ENCODE data around the gene CCDC47.

DNA sequence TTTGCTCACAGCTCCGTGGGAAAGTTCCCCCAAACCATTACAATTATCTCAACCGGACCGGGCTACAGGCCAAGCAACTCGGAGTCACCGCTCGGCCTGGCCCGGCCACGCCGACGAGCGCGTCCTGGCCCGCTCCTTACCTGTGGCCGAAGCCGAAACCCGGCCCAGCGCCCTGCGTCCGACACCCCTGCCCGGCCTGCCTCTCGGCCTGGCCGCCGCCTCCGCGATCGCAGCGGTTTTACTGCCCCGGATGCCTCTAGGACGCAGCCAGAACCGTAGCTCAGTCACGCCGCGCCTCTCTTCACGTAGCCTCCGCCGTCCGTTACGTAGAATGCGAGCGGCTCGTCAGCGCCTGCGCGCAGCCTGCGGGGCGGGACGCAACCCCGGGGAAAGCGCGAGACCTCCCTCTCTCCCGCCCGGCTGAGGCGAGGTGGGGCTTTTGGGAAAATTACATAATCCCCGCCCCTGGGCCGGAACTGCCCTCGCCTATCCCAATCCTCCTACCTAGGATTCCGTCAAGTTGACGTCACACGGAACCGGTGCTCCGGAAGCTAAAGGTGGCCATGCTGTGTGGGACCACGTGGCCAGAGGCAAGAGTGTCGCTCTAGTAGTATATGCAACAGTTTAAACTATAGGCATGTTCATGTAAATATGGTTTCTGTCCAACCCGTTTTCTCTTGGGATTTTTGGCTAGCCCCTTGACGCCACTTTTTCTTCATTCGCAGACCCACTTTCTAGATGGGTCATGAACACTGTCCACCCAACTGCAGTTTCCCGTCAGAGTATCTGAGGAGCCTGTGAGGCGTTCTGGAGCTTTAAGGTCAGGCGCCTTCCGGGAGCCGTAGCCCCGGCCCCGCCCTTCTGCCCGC lies at the start of gene CCDC47:
- TF ChIP-seq, protein P1, sequence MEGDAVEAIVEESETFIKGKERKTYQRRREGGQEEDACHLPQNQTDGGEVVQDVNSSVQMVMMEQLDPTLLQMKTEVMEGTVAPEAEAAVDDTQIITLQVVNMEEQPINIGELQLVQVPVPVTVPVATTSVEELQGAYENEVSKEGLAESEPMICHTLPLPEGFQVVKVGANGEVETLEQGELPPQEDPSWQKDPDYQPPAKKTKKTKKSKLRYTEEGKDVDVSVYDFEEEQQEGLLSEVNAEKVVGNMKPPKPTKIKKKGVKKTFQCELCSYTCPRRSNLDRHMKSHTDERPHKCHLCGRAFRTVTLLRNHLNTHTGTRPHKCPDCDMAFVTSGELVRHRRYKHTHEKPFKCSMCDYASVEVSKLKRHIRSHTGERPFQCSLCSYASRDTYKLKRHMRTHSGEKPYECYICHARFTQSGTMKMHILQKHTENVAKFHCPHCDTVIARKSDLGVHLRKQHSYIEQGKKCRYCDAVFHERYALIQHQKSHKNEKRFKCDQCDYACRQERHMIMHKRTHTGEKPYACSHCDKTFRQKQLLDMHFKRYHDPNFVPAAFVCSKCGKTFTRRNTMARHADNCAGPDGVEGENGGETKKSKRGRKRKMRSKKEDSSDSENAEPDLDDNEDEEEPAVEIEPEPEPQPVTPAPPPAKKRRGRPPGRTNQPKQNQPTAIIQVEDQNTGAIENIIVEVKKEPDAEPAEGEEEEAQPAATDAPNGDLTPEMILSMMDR (conservative IDR thresholded peaks at IDR 0.05): no peak
- TF ChIP-seq ZFX (IDR thresholded peaks at IDR 0.05): peak; percentile 92
